NCI-H1436 treated with DMSO at 0.1 percent for 48 hours (cell line): ENCODE results near the gene PTPRK.

Experiments used
- DNase-seq: peaks from one replicate; lab custom pipeline; 2025; lab: John Stamatoyannopoulos, UW

The PTPRK gene

GRCh38 chr6:128188678-128189077, 331.7 kb downstream of the PTPRK start:
- DNase-seq, result no peak

GRCh38 chr6:128186729-128187128, 333.7 kb downstream of the PTPRK start:
- no peak for DNase-seq

- DNase-seq, result no peak
Observed at GRCh38 chr6:128179876-128180438, 340.4 kb downstream of the PTPRK start.

- DNase-seq, result no peak
Observed at GRCh38 chr6:128174724-128175123, 345.7 kb downstream of the PTPRK start.

GRCh38 chr6:128172752-128173682, 347.4 kb downstream of the PTPRK start:
- no peak for DNase-seq

- no peak for DNase-seq
Observed at GRCh38 chr6:128172081-128172480, 348.3 kb downstream of the PTPRK start.

- no peak for DNase-seq
Observed at GRCh38 chr6:128171182-128171581, 349.2 kb downstream of the PTPRK start.

- DNase-seq, result no peak
Observed at GRCh38 chr6:128168244-128168643, 352.2 kb downstream of the PTPRK start.

GRCh38 chr6:128167552-128167951, 352.8 kb downstream of the PTPRK start:
- no peak for DNase-seq

GRCh38 chr6:128164254-128164653, 356.1 kb downstream of the PTPRK start:
- DNase-seq, result no peak

- DNase-seq, result no peak
Observed at GRCh38 chr6:128162423-128162822, 358.0 kb downstream of the PTPRK start.

GRCh38 chr6:128161839-128162238, 358.6 kb downstream of the PTPRK start:
- no peak for DNase-seq

- no peak for DNase-seq
Observed at GRCh38 chr6:128161263-128161662, 359.1 kb downstream of the PTPRK start.

GRCh38 chr6:128158496-128158895, 361.9 kb downstream of the PTPRK start:
- no peak for DNase-seq

- DNase-seq, result no peak
Observed at GRCh38 chr6:128156321-128157111, 363.9 kb downstream of the PTPRK start.

- DNase-seq, result no peak
Observed at GRCh38 chr6:128155826-128156225, 364.6 kb downstream of the PTPRK start.

- no peak for DNase-seq
Observed at GRCh38 chr6:128152551-128152950, 367.8 kb downstream of the PTPRK start.

- DNase-seq, result no peak
Observed at GRCh38 chr6:128150376-128150775, 370.0 kb downstream of the PTPRK start.

- no peak for DNase-seq
Observed at GRCh38 chr6:128149796-128150195, 370.6 kb downstream of the PTPRK start.

GRCh38 chr6:128144320-128144719, 376.1 kb downstream of the PTPRK start:
- no peak for DNase-seq

- DNase-seq, result no peak
Observed at GRCh38 chr6:128141932-128142331, 378.5 kb downstream of the PTPRK start.

GRCh38 chr6:128139519-128139918, 380.9 kb downstream of the PTPRK start:
- DNase-seq, result no peak

GRCh38 chr6:128138694-128139093, 381.7 kb downstream of the PTPRK start:
- no peak for DNase-seq
